Measurements from ENCODE around the gene GAGE10. TPM values are rescaled to one million over a fixed set of nuclear protein-coding genes. Genes with fewer than 3 reads are reported as not detected.
A peak's percentile ranks its signal among the peaks of the same experiment; 100 is the strongest.

Gene GAGE10
- total RNA-seq, 1 donor from 2014 or later: not detected

DNA sequence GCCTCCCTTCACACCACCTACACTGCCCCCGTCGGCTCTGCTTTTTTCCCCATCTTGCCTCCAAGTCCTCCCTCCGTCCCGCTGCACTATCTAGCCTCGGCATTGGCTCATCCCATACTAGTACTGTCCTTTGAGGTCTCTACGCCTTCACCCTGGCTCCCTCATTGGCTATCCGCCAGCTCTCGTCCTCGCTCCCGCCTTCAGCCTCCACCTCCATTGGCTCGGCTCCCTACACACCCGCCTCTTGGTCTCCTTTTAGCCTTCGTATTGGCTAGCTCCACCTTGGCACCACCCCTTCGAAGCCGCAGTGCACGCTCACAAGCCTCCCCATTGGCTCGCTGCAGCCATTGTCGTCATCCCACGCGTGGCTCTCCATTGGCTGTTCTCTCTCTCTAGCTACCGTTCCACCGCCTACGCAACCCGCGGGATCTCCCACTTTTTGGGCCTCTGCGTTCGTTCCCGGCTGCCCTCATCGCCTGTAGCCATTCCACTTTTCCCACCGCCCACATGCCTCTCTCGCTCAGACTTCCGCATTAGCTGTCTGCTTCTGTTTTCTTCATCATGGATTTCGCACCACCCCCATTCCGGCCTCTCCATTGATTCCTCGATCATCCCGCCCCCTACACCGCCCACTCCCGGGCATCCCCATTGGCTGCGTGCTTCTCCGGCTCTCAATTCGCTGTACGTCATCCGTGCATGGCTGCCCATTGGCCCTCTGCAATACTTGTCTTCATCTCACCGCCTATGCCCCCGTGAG, 34.3 kb upstream of the GAGE10 start:
- Mint-ChIP-seq H3K27me3 (ENCODE audit: insufficient read depth, low read depth) (peaks cover 11% of the 10 kb centered on the region), H3K4me1 (peaks cover 17% of the 10 kb centered on the region), H3K4me3 (peak overlapping the region; percentile 94), H3K9me3 (peaks cover 4% of the 10 kb centered on the region), H3K27ac (peak overlapping the region; percentile 99), H3K36me3 (peaks cover 4% of the 10 kb centered on the region)
- peaks cover 7% of the 10 kb centered on the region for H3K4me1 ChIP-seq
- H3K4me3 ChIP-seq: peak overlapping the region; percentile 62
- H3K27ac ChIP-seq: peak overlapping the region; percentile 95
- H3K9ac ChIP-seq: peak overlapping the region; percentile 58
- H3K36me3 ChIP-seq: no peaks in the 10 kb centered on the region
- peak overlapping the region; percentile 78 for H3K4me2 ChIP-seq
- TF ChIP-seq EZH2phosphoT487 (IDR thresholded peaks at IDR 0.05) (no peak), EZH2 (IDR thresholded peaks at IDR 0.05) (no peak)
- TF ChIP-seq, protein P1, sequence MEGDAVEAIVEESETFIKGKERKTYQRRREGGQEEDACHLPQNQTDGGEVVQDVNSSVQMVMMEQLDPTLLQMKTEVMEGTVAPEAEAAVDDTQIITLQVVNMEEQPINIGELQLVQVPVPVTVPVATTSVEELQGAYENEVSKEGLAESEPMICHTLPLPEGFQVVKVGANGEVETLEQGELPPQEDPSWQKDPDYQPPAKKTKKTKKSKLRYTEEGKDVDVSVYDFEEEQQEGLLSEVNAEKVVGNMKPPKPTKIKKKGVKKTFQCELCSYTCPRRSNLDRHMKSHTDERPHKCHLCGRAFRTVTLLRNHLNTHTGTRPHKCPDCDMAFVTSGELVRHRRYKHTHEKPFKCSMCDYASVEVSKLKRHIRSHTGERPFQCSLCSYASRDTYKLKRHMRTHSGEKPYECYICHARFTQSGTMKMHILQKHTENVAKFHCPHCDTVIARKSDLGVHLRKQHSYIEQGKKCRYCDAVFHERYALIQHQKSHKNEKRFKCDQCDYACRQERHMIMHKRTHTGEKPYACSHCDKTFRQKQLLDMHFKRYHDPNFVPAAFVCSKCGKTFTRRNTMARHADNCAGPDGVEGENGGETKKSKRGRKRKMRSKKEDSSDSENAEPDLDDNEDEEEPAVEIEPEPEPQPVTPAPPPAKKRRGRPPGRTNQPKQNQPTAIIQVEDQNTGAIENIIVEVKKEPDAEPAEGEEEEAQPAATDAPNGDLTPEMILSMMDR (IDR thresholded peaks at IDR 0.05): no peak
- H3K9me3 ChIP-seq (ENCODE audit: low read depth): no peaks in the 10 kb centered on the region
- H3F3A ChIP-seq (ENCODE audit: low read depth): peaks cover 7% of the 10 kb centered on the region
- peaks cover 42% of the 10 kb centered on the region for H3K79me2 ChIP-seq (ENCODE audit: low read depth)
- peak overlapping the region; percentile 81 for H2AFZ ChIP-seq (replicated peaks)
- peaks cover 18% of the 10 kb centered on the region for H4K20me1 ChIP-seq (ENCODE audit: low read depth)
- no peaks in the 10 kb centered on the region for H3K27me3 ChIP-seq
- DNase-seq (ENCODE audit: low spot score): peak; percentile 95

DNA sequence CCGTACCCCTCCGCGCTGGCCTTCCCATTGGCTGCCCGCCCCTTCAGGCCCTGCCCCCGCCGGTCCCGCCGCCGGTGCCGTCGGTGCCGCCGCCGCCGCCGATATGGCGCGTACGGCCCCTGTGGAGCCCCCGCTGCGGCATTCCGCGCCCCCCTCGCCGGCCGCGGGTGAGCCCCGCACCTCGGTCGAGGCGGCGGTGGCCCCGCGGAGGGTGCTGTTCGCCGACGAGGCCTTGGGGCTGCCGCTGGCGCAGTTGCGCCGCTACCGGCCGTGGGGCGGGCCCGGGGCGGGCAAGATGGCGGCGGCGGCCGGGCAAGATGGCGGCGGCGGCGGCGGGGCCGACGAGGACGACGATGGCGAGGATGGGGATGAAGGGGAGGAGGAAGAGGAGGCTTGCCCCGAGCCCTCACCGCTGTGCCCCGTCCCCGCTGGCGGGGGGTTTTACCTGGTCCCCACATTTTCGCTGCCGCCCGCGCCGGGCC, 33.6 kb upstream of the GAGE10 start, which contains the start of gene PPP1R3F:
PPP1R3F (plus strand) TSS at position 27 of the 482 bp plus-strand sequence; CDS start at position 104, 77 bp downstream.
- Mint-ChIP-seq H3K4me1 (peaks cover 17% of the 10 kb centered on the region), H3K36me3 (peaks cover 4% of the 10 kb centered on the region), H3K27me3 (ENCODE audit: insufficient read depth, low read depth) (peaks cover 13% of the 10 kb centered on the region), H3K9me3 (peaks cover 4% of the 10 kb centered on the region), H3K27ac (peak within 1 kb of the TSS; percentile 99), H3K4me3 (peak within 1 kb of the TSS; percentile 94)
- Histone ChIP-seq H3K4me1 (peaks cover 7% of the 10 kb centered on the region), H3K79me2 (ENCODE audit: low read depth) (peaks cover 46% of the 10 kb centered on the region), H3K4me3 (peak within 1 kb of the TSS; percentile 62), H4K20me1 (ENCODE audit: low read depth) (peaks cover 18% of the 10 kb centered on the region), H3K4me2 (peak within 1 kb of the TSS; percentile 78), H3K27ac (peak within 1 kb of the TSS; percentile 95), H2AFZ (replicated peaks) (peak within 1 kb of the TSS; percentile 81), H3K36me3 (no peaks in the 10 kb centered on the region), H3K9ac (peak within 1 kb of the TSS; percentile 83), H3K27me3 (no peaks in the 10 kb centered on the region), H3K9me3 (ENCODE audit: low read depth) (no peaks in the 10 kb centered on the region), H3F3A (ENCODE audit: low read depth) (peaks cover 7% of the 10 kb centered on the region)
- no peak for DNase-seq (ENCODE audit: low spot score)
- TF ChIP-seq EZH2phosphoT487 (IDR thresholded peaks at IDR 0.05): no peak
- TF ChIP-seq, protein P1 (IDR thresholded peaks at IDR 0.05): no peak
- TF ChIP-seq EZH2 (IDR thresholded peaks at IDR 0.05): no peak

DNA sequence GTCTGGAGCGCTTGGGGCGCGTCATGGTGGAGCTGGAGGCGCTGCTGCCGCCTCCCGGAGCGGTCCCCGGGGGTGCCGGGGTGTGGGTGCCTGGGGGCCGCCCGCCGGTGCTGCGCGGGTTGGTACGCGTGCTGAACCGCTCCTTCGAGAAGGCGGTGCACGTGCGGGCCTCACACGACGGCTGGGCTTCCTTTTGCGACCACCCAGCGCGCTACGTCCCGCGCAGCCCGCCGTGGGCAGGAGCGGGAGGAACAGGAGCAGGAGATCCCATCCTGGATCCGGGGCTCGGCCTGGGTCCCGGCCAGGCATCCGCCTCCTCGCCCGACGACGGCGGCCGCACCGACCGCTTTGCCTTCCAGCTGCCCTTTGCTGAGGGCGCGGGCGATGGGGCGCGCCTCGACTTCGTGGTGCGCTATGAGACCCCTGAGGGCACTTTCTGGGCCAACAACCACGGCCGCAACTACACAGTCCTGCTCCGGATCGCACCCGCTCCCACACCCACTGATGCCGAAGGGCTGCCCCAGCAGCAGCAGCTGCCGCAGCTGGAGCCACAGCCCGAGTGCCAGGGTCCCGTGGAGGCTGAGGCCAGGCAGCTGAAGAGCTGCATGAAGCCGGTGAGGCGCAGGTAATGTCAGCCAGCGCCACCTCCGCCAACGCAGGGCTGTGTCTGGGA, 33.1 kb upstream of the GAGE10 start:
- DNase-seq (ENCODE audit: low spot score): peak; percentile 14
- Histone ChIP-seq H2AFZ (replicated peaks) (peak overlapping the region; percentile 50), H3K4me3 (peak overlapping the region; percentile 62), H3K9ac (peak overlapping the region; percentile 83), H3K4me2 (peak overlapping the region; percentile 76), H3K4me1 (peaks cover 7% of the 10 kb centered on the region), H4K20me1 (ENCODE audit: low read depth) (peaks cover 20% of the 10 kb centered on the region), H3K79me2 (ENCODE audit: low read depth) (peaks cover 46% of the 10 kb centered on the region), H3K27me3 (no peaks in the 10 kb centered on the region), H3F3A (ENCODE audit: low read depth) (peaks cover 7% of the 10 kb centered on the region), H3K27ac (peak overlapping the region; percentile 95), H3K9me3 (ENCODE audit: low read depth) (no peaks in the 10 kb centered on the region), H3K36me3 (no peaks in the 10 kb centered on the region)
- H3K27ac Mint-ChIP-seq: no peak overlapping the region
- H3K27me3 Mint-ChIP-seq (ENCODE audit: insufficient read depth, low read depth): peaks cover 13% of the 10 kb centered on the region
- peaks cover 4% of the 10 kb centered on the region for H3K9me3 Mint-ChIP-seq
- TF ChIP-seq EZH2phosphoT487 (IDR thresholded peaks at IDR 0.05) (no peak), EZH2 (IDR thresholded peaks at IDR 0.05) (no peak)
- TF ChIP-seq, protein P1 (IDR thresholded peaks at IDR 0.05): no peak
- peak overlapping the region; percentile 79 for H3K4me3 Mint-ChIP-seq
- peaks cover 17% of the 10 kb centered on the region for H3K4me1 Mint-ChIP-seq
- peaks cover 4% of the 10 kb centered on the region for H3K36me3 Mint-ChIP-seq
